GM06990 (cell line): ENCODE measurements around the gene TMEM190.

Experiments used
- DNase-seq: peaks from one replicate; pipeline ENCODE4 v3.0.0-alpha.2; 2011; ENCODE audit not compliant: insufficient read length; ENCODE audit errors: extremely low read depth
- H3K27me3 ChIP-seq: replicated peaks from 2 replicates; pipeline ENCODE4 v1.6.0; 2011; ENCODE audit warnings: low read length; ENCODE audit not compliant: control insufficient read depth, insufficient read depth
- H3K36me3 ChIP-seq: 2 replicates; pipeline ENCODE4 v1.5.1; 2011; ENCODE audit warnings: low read length; ENCODE audit not compliant: control insufficient read depth, insufficient read depth
- H3K4me3 ChIP-seq: replicated peaks from 2 replicates; pipeline ENCODE4 v1.5.1; 2011; ENCODE audit warnings: low read depth, mild to moderate bottlenecking, control low read depth, low read length
- TF ChIP-seq, protein P1 (sequence below): IDR thresholded peaks from 2 replicates; pipeline ENCODE4 v1.5.1; 2011; ENCODE audit warnings: low read length, control low read depth, mild to moderate bottlenecking, inconsistent platforms; ENCODE audit not compliant: insufficient read depth, poor library complexity, severe bottlenecking

TMEM190 gene

GRCh38 chr19:55339889-55340783, 36.5 kb upstream of the TMEM190 start:
- no peak for DNase-seq
- Histone ChIP-seq H3K4me3 (peak overlapping the region; percentile 71), H3K36me3 (no peaks in the 10 kb centered on the region; the same call in none of the 2 replicates), H3K27me3 (no peaks in the 10 kb centered on the region)
- TF ChIP-seq, protein P1, sequence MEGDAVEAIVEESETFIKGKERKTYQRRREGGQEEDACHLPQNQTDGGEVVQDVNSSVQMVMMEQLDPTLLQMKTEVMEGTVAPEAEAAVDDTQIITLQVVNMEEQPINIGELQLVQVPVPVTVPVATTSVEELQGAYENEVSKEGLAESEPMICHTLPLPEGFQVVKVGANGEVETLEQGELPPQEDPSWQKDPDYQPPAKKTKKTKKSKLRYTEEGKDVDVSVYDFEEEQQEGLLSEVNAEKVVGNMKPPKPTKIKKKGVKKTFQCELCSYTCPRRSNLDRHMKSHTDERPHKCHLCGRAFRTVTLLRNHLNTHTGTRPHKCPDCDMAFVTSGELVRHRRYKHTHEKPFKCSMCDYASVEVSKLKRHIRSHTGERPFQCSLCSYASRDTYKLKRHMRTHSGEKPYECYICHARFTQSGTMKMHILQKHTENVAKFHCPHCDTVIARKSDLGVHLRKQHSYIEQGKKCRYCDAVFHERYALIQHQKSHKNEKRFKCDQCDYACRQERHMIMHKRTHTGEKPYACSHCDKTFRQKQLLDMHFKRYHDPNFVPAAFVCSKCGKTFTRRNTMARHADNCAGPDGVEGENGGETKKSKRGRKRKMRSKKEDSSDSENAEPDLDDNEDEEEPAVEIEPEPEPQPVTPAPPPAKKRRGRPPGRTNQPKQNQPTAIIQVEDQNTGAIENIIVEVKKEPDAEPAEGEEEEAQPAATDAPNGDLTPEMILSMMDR: no peak

GRCh38 chr19:55340784-55341147, 35.9 kb upstream of the TMEM190 start:
- no peaks in the 10 kb centered on the region for H3K27me3 ChIP-seq
- no peaks in the 10 kb centered on the region; the same call in none of the 2 replicates for H3K36me3 ChIP-seq
- H3K4me3 ChIP-seq: peak overlapping the region; percentile 71
- DNase-seq: no peak
- TF ChIP-seq, protein P1: peak; percentile 31

GRCh38 chr19:55341171-55341588, 35.4 kb upstream of the TMEM190 start:
- TF ChIP-seq, protein P1: no peak
- Histone ChIP-seq H3K4me3 (peak overlapping the region; percentile 71), H3K36me3 (no peaks in the 10 kb centered on the region; the same call in none of the 2 replicates), H3K27me3 (no peaks in the 10 kb centered on the region)
- peak; percentile 54 for DNase-seq

GRCh38 chr19:55341595-55342531, 34.8 kb upstream of the TMEM190 start:
- DNase-seq: no peak
- H3K27me3 ChIP-seq: no peaks in the 10 kb centered on the region
- TF ChIP-seq, protein P1: no peak
- H3K36me3 ChIP-seq: no peaks in the 10 kb centered on the region; the same call in none of the 2 replicates
- peak overlapping the region; percentile 71; the same call in 1 of the 2 replicates for H3K4me3 ChIP-seq

DNA sequence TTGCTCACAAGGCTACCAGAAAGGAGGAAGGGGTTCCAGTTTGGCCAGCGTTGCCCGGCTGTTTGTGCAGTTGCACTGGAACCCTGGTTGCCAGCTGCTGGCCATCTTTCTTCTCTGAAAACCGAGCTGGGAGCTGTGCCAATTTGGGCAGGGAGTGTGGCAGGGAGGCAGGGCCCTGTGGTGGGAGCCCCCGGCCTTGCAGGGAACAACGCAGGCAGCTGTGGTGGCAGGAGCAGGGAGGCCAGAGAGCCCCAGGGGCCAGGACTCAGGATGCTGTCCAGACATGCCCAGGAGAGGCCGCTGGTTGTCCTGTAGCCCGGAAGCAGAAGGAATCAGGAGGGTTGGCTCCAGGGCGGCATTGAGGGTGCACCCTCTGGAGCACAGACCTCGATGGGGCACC, 32.2 kb upstream of the TMEM190 start:
- TF ChIP-seq, protein P1: no peak
- no peak for DNase-seq
- Histone ChIP-seq H3K27me3 (no peaks in the 10 kb centered on the region), H3K36me3 (peaks cover 2% of the 10 kb centered on the region), H3K4me3 (no peak overlapping the region)
